Peyer's patch (tissue), 4 donors: ENCODE measurements around the gene ST3GAL4. TPM values are rescaled to one million over a fixed set of nuclear protein-coding genes. Genes with fewer than 3 reads are reported as not detected.
A peak's percentile ranks its signal among the peaks of the same experiment; 100 is the strongest.

Source experiments
- DNase-seq, 3 donors: peaks; one replicate each; pipeline ENCODE4 v3.0.0-alpha.2; 2017 to 2019
- H3K27ac ChIP-seq, 4 donors: fragments of 200-600 bp; sonication (generic); one replicate each; pipeline ENCODE4 v1.5.1; 2016 to 2019
- H3K27me3 ChIP-seq, 2 donors: fragments of 200-600 bp; sonication (generic); one replicate each; pipeline ENCODE4 v1.5.1; 2019
- H3K36me3 ChIP-seq, 3 donors: fragments of 200-600 bp; sonication (generic); one replicate each; pipeline ENCODE4 v1.5.1; 2016 to 2019
- H3K4me1 ChIP-seq, 4 donors: fragments of 200-600 bp; sonication (generic); one replicate each; pipeline ENCODE4 v1.5.1; 2016 to 2019
- H3K4me3 ChIP-seq, 4 donors: fragments of 200-600 bp; sonication (generic); 1 replicate in 3 of 4; 2 replicates in 1 of 4; pipeline ENCODE4 v1.5.1; 2016 to 2019; ENCODE audit warnings: mild to moderate bottlenecking in 1 of 4
- H3K9me3 ChIP-seq, 4 donors: fragments of 200-600 bp; sonication (generic); one replicate each; pipeline ENCODE4 v1.5.1; 2016 to 2019; ENCODE audit warnings: mild to moderate bottlenecking in 1 of 4
- POLR2A ChIP-seq, 2 donors: fragments of 450-650 bp; IDR thresholded peaks; one replicate each; pipeline ENCODE4 v1.5.1; 2017; ENCODE audit warnings: antibody characterized with exemption in 2 of 2, mild to moderate bottlenecking in 2 of 2, moderate library complexity in 2 of 2
- total RNA-seq, 4 donors: library from RNA; depleted of rRNA; stranded (reverse); fragments of >200 nt; gene quantifications; one replicate each; pipeline ENCODE4 v1.1.0, GENCODE V29; 2016
- TF ChIP-seq, protein P1 (sequence below), 6 experiments: fragments of 450-650 bp in 4 of 6; fragments of 200-600 bp in 2 of 6; sonication (generic) in 1 of 6; IDR thresholded peaks; one replicate each; pipeline ENCODE4 v1.5.1; 2017 to 2019; ENCODE audit warnings: antibody characterized with exemption in 6 of 6, mild to moderate bottlenecking in 3 of 6, moderate library complexity in 1 of 6

ST3GAL4 gene
- total RNA-seq, 4 donors from 2014 or later, result 1.1 to 14.0 (median 8.6) TPM

DNA sequence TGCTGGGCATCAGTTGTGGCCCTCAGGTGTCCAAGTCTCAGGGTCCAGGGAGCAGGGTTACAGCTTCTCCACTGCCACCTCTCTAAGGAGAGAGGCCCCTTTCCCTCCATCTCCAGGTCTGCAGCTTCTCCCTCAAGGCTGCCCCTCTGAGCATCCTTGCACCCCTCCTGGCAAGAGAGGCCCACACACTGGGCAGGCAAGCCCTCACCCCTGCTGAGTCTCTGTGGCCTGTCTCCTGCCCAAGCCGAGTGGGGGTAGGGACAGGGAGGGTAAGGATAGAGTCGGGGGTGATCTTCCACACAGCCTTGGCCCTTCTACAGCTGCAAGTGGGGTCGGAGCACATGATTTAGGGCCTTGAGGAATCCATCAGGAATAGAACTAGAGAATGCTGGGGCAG, 76.6 kb downstream of the ST3GAL4 start:
- Histone ChIP-seq H3K9me3 (no peaks in the 10 kb centered on the region), H3K27ac (peak overlapping the region in 2 of 4 donors; percentile 38 to 39), H3K4me1 (no peaks in the 10 kb centered on the region), H3K27me3 (no peaks in the 10 kb centered on the region), H3K4me3 (no peak overlapping the region), H3K36me3 (no peaks in the 10 kb centered on the region)
- TF ChIP-seq, protein P1, sequence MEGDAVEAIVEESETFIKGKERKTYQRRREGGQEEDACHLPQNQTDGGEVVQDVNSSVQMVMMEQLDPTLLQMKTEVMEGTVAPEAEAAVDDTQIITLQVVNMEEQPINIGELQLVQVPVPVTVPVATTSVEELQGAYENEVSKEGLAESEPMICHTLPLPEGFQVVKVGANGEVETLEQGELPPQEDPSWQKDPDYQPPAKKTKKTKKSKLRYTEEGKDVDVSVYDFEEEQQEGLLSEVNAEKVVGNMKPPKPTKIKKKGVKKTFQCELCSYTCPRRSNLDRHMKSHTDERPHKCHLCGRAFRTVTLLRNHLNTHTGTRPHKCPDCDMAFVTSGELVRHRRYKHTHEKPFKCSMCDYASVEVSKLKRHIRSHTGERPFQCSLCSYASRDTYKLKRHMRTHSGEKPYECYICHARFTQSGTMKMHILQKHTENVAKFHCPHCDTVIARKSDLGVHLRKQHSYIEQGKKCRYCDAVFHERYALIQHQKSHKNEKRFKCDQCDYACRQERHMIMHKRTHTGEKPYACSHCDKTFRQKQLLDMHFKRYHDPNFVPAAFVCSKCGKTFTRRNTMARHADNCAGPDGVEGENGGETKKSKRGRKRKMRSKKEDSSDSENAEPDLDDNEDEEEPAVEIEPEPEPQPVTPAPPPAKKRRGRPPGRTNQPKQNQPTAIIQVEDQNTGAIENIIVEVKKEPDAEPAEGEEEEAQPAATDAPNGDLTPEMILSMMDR (IDR thresholded peaks at IDR 0.05), result no peak
- TF ChIP-seq POLR2A (IDR thresholded peaks at IDR 0.05), result no peak
- no peak for DNase-seq

DNA sequence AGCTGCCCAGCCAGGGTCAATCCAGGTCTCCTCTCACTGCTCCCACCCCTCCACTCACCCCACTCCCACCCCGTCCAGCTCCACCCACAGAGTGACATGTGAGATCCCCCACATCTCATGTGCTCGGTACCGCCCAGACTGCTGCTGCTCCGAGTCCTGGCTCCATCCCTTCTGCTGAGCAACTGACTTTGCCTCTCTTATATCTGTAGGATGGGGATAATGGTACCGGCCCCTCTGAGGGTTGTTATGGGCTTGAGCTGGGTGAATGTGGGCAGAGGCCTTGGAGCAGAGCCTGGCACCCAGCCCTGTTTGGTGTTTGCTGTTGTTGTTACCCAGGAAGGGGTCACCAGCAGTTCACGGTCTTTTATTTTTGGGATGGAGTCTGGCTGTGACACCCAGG, 77.0 kb downstream of the ST3GAL4 start:
- Histone ChIP-seq H3K27me3 (no peaks in the 10 kb centered on the region), H3K4me1 (no peaks in the 10 kb centered on the region), H3K9me3 (no peaks in the 10 kb centered on the region), H3K27ac (peak overlapping the region in 2 of 4 donors; percentile 38 to 39), H3K4me3 (no peak overlapping the region), H3K36me3 (no peaks in the 10 kb centered on the region)
- DNase-seq, result no peak
- TF ChIP-seq, protein P1 (IDR thresholded peaks at IDR 0.05), result no peak

DNA sequence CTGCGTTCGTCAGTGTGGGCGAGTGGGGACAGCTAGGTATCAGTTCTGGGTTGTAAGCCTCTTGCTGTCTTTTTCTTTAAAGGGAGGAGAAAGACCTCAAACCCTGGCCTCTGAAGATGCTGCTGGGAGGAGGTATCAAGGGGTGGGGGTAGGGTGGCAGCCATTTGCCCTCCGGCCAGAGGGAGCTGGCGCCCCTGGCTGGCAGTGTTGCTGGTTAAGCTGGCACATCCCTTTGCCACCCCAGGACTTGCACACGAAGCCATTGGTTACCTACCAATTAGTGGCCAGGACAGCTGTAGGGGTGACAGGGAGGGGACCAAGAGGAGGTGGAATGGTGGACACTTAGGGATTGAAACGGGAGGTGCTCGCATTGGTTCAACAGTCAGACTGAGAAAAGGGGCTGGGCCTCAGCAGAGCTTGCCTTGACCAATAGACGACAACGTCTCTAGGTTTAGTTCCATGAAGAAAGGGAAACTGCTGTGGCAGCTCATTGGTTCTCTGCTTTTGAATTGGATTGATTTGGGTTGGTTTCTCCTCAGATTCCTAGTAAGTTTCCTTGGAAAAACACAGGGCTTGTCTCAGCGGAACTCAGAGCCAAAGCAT, 77.9 kb downstream of the ST3GAL4 start:
- TF ChIP-seq, protein P1 (IDR thresholded peaks at IDR 0.05), result no peak
- TF ChIP-seq POLR2A (IDR thresholded peaks at IDR 0.05), result no peak
- H3K36me3 ChIP-seq, result no peaks in the 10 kb centered on the region
- H3K4me3 ChIP-seq, result no peak overlapping the region
- H3K27ac ChIP-seq, result no peak overlapping the region
- no peak for DNase-seq
- H3K4me1 ChIP-seq, result no peaks in the 10 kb centered on the region
- H3K9me3 ChIP-seq, result no peaks in the 10 kb centered on the region
- no peaks in the 10 kb centered on the region for H3K27me3 ChIP-seq

DNA sequence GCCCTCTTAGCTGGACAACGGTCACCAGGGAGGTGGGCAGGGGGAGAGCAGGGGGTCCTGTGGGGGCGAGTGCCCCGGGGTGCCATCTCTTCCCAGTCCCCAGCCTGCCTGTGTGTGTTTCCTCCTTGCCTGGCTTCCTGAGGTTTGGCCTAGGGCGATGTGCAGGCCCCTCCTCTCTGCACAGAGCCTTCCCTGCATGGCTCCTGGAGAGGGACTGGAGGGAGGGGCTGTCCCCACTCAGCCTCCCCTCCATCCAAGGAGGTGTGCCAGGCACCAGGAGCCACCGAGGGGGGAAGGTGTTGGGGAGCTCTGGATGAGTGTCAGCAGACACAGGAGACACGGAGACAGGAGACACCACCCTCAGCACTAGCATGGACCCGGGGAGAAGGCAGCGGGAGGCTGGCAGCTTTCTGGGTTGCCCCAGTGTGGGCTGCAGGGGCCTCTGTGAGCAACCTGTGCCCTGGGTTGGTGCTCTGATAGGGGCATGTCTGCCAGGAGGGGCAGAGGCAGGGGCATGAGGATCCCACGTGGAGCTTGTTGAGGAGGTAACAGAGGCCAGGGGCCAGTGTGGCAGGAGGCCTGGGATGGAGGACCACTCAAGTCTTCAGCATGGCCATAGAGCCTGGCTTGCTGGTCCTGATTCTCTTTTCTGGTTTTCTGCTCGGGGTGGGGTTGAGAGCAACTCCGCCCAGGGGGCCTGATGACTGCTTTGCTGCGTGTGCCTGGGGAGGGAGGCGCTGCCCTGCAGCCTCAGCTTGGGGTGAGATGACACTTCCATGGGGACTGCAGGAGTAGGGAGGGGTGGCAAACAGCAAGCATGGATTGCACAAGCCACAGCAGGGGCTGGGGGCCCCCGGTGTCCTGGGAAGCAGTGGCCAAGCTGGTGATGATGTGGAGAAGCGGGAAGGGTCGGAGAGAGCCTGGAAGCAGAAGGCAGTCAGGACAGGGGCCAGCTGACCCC, 78.8 kb downstream of the ST3GAL4 start:
- H3K27ac ChIP-seq, result no peak overlapping the region
- DNase-seq, result no peak
- H3K27me3 ChIP-seq, result no peaks in the 10 kb centered on the region
- no peaks in the 10 kb centered on the region for H3K9me3 ChIP-seq
- no peaks in the 10 kb centered on the region for H3K4me1 ChIP-seq
- no peak for TF ChIP-seq POLR2A (IDR thresholded peaks at IDR 0.05)
- TF ChIP-seq, protein P1 (IDR thresholded peaks at IDR 0.05), result no peak
- no peaks in the 10 kb centered on the region for H3K36me3 ChIP-seq
- H3K4me3 ChIP-seq, result no peak overlapping the region

DNA sequence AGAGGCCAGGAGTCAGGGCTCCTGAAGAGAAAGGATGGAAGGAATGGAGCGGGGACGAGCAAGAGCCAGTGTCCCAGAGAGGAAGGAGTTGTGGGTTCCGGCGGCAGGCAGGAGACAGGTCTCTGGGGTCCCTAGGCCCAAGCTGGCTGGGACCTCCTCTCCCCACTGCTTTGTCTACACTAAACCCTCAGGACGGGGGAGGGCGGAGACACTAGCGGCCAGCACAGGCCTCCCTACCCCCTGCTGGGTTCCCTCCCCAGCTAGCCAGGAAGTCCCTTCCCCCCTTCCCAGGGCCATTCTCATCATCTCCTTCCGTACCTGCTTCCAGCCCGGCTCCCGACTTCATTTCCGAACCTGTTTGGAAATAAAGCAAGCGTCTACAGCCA, 79.5 kb downstream of the ST3GAL4 start:
- Histone ChIP-seq H3K9me3 (no peaks in the 10 kb centered on the region), H3K27ac (no peak overlapping the region), H3K4me3 (no peak overlapping the region), H3K4me1 (no peaks in the 10 kb centered on the region), H3K36me3 (no peaks in the 10 kb centered on the region), H3K27me3 (no peaks in the 10 kb centered on the region)
- TF ChIP-seq POLR2A (IDR thresholded peaks at IDR 0.05), result no peak
- TF ChIP-seq, protein P1 (IDR thresholded peaks at IDR 0.05), result no peak
- no peak for DNase-seq
